ENCODE results near the gene LRP1B.

LRP1B gene

GRCh38 chr2:141399270-141399669, 731.5 kb downstream of the LRP1B start:
- Histone ChIP-seq H3K4me1 (ENCODE audit: insufficient read depth, low read length) (no peaks in the 10 kb centered on the region), H3K27ac (ENCODE audit: low read depth, low read length) (no peak overlapping the region), H3K27me3 (ENCODE audit: control insufficient read depth in 1 of 2, insufficient read depth in 2 of 2, low read length in 2 of 2) (no peaks in the 10 kb centered on the region), H3K36me3 (ENCODE audit: insufficient read depth, low read length) (no peaks in the 10 kb centered on the region), H3K9ac (ENCODE audit: low read length) (no peak overlapping the region), H3K4me3 (ENCODE audit: low read depth in 1 of 2, low read length in 2 of 2) (no peak overlapping the region), H3K9me3 (ENCODE audit: low read length) (no peaks in the 10 kb centered on the region)

- no peaks in the 10 kb centered on the region for H3K36me3 ChIP-seq (ENCODE audit: insufficient read depth, low read length)
- no peak overlapping the region for H3K4me3 ChIP-seq (ENCODE audit: low read depth in 1 of 2, low read length in 2 of 2)
- no peak overlapping the region for H3K9ac ChIP-seq (ENCODE audit: low read length)
- H3K4me1 ChIP-seq (ENCODE audit: insufficient read depth, low read length), result no peaks in the 10 kb centered on the region
- H3K27ac ChIP-seq (ENCODE audit: low read depth, low read length), result no peak overlapping the region
- H3K27me3 ChIP-seq (ENCODE audit: control insufficient read depth in 1 of 2, insufficient read depth in 2 of 2, low read length in 2 of 2), result no peaks in the 10 kb centered on the region
- no peaks in the 10 kb centered on the region for H3K9me3 ChIP-seq (ENCODE audit: low read length)
Observed at GRCh38 chr2:141393214-141393545, 737.6 kb downstream of the LRP1B start.

DNA sequence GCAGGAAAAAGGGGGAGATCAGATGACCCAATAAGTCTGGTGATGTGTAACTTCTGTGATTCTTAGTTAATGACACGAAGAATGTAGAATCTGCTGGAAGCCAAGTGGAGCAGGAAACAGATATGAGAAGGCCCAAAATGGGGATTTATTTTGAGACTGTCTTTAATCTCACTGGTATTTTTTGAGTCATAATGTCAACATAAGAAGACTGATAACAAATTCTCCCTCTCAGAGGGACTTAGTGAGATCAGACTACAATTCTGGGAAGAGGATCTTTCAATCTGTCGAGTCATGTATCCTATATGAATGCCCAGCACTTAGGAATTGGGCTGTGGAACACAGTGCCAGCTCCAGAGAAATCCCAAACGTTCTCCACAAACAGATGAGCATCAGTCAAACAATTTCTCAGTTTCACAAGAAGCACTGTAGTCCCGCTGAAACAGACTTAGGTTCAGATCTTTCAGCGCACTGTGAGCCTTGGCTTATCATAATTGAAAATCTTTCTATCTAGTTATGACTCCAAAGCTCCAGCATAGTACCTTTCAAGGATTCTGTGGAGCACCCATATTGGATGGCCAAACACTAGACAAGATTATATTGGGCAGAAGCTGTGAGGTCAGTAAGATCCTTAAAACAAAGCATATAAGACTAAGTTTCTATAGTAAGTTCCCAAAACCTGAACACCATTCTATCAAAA, 738.2 kb downstream of the LRP1B start:
- no peaks in the 10 kb centered on the region for H3K4me1 ChIP-seq (ENCODE audit: insufficient read depth, low read length)
- H3K4me3 ChIP-seq (ENCODE audit: low read depth in 1 of 2, low read length in 2 of 2), result no peak overlapping the region
- H3K9ac ChIP-seq (ENCODE audit: low read length), result no peak overlapping the region
- no peaks in the 10 kb centered on the region for H3K27me3 ChIP-seq (ENCODE audit: control insufficient read depth in 1 of 2, insufficient read depth in 2 of 2, low read length in 2 of 2)
- no peaks in the 10 kb centered on the region for H3K9me3 ChIP-seq (ENCODE audit: low read length)
- no peaks in the 10 kb centered on the region for H3K36me3 ChIP-seq (ENCODE audit: insufficient read depth, low read length)
- H3K27ac ChIP-seq (ENCODE audit: low read depth, low read length), result no peak overlapping the region

DNA sequence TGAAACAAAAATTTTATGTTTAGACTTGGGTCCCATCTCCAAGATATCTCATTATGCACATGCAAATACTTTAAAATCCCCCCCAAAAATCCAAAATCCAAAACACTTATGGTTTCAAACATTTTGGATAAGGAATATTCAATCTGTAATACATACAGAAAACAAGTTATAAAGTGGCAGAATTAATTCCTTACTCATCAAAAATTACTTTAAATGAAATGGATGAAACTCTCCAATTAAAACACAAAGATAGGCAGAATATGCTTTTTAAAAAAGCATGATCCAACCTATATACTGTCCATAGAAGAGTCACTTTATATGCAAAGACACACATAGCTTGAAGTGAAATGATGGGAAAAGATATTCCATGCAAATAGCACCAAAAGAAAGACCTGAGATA, 744.6 kb downstream of the LRP1B start:
- H3K9ac ChIP-seq (ENCODE audit: low read length), result no peak overlapping the region
- no peaks in the 10 kb centered on the region for H3K27me3 ChIP-seq (ENCODE audit: control insufficient read depth in 1 of 2, insufficient read depth in 2 of 2, low read length in 2 of 2)
- no peaks in the 10 kb centered on the region for H3K4me1 ChIP-seq (ENCODE audit: insufficient read depth, low read length)
- H3K9me3 ChIP-seq (ENCODE audit: low read length), result no peaks in the 10 kb centered on the region
- H3K27ac ChIP-seq (ENCODE audit: low read depth, low read length), result no peak overlapping the region
- H3K4me3 ChIP-seq (ENCODE audit: low read depth in 1 of 2, low read length in 2 of 2), result no peak overlapping the region
- H3K36me3 ChIP-seq (ENCODE audit: insufficient read depth, low read length), result no peaks in the 10 kb centered on the region

GRCh38 chr2:141384676-141385075, 746.1 kb downstream of the LRP1B start:
- no peaks in the 10 kb centered on the region for H3K4me1 ChIP-seq (ENCODE audit: insufficient read depth, low read length)
- no peaks in the 10 kb centered on the region for H3K27me3 ChIP-seq (ENCODE audit: control insufficient read depth in 1 of 2, insufficient read depth in 2 of 2, low read length in 2 of 2)
- no peaks in the 10 kb centered on the region for H3K36me3 ChIP-seq (ENCODE audit: insufficient read depth, low read length)
- no peaks in the 10 kb centered on the region for H3K9me3 ChIP-seq (ENCODE audit: low read length)
- H3K4me3 ChIP-seq (ENCODE audit: low read depth in 1 of 2, low read length in 2 of 2), result no peak overlapping the region
- H3K9ac ChIP-seq (ENCODE audit: low read length), result no peak overlapping the region
- no peak overlapping the region for H3K27ac ChIP-seq (ENCODE audit: low read depth, low read length)

- Histone ChIP-seq H3K9ac (ENCODE audit: low read length) (no peak overlapping the region), H3K4me3 (ENCODE audit: low read depth in 1 of 2, low read length in 2 of 2) (no peak overlapping the region), H3K27ac (ENCODE audit: low read depth, low read length) (no peak overlapping the region), H3K27me3 (ENCODE audit: control insufficient read depth in 1 of 2, insufficient read depth in 2 of 2, low read length in 2 of 2) (no peaks in the 10 kb centered on the region), H3K9me3 (ENCODE audit: low read length) (no peaks in the 10 kb centered on the region), H3K36me3 (ENCODE audit: insufficient read depth, low read length) (no peaks in the 10 kb centered on the region), H3K4me1 (ENCODE audit: insufficient read depth, low read length) (no peaks in the 10 kb centered on the region)
Observed at GRCh38 chr2:141381946-141382345, 748.9 kb downstream of the LRP1B start.

- Histone ChIP-seq H3K27me3 (ENCODE audit: control insufficient read depth in 1 of 2, insufficient read depth in 2 of 2, low read length in 2 of 2) (no peaks in the 10 kb centered on the region), H3K36me3 (ENCODE audit: insufficient read depth, low read length) (no peaks in the 10 kb centered on the region), H3K4me3 (ENCODE audit: low read depth in 1 of 2, low read length in 2 of 2) (no peak overlapping the region), H3K4me1 (ENCODE audit: insufficient read depth, low read length) (no peaks in the 10 kb centered on the region), H3K27ac (ENCODE audit: low read depth, low read length) (no peak overlapping the region), H3K9ac (ENCODE audit: low read length) (no peak overlapping the region), H3K9me3 (ENCODE audit: low read length) (no peaks in the 10 kb centered on the region)
Observed at GRCh38 chr2:141380008-141380979, 750.5 kb downstream of the LRP1B start.

GRCh38 chr2:141364821-141365220, 766.0 kb downstream of the LRP1B start:
- H3K4me3 ChIP-seq (ENCODE audit: low read depth in 1 of 2, low read length in 2 of 2), result no peak overlapping the region
- H3K36me3 ChIP-seq (ENCODE audit: insufficient read depth, low read length), result no peaks in the 10 kb centered on the region
- H3K9me3 ChIP-seq (ENCODE audit: low read length), result no peaks in the 10 kb centered on the region
- H3K4me1 ChIP-seq (ENCODE audit: insufficient read depth, low read length), result no peaks in the 10 kb centered on the region
- no peaks in the 10 kb centered on the region for H3K27me3 ChIP-seq (ENCODE audit: control insufficient read depth in 1 of 2, insufficient read depth in 2 of 2, low read length in 2 of 2)
- H3K9ac ChIP-seq (ENCODE audit: low read length), result no peak overlapping the region
- H3K27ac ChIP-seq (ENCODE audit: low read depth, low read length), result no peak overlapping the region

GRCh38 chr2:141362311-141362710, 768.5 kb downstream of the LRP1B start:
- Histone ChIP-seq H3K9ac (ENCODE audit: low read length) (no peak overlapping the region), H3K4me1 (ENCODE audit: insufficient read depth, low read length) (no peaks in the 10 kb centered on the region), H3K36me3 (ENCODE audit: insufficient read depth, low read length) (no peaks in the 10 kb centered on the region), H3K27me3 (ENCODE audit: control insufficient read depth in 1 of 2, insufficient read depth in 2 of 2, low read length in 2 of 2) (no peaks in the 10 kb centered on the region), H3K27ac (ENCODE audit: low read depth, low read length) (no peak overlapping the region), H3K4me3 (ENCODE audit: low read depth in 1 of 2, low read length in 2 of 2) (no peak overlapping the region), H3K9me3 (ENCODE audit: low read length) (no peaks in the 10 kb centered on the region)

GRCh38 chr2:141348481-141348880, 782.3 kb downstream of the LRP1B start:
- no peaks in the 10 kb centered on the region for H3K27me3 ChIP-seq (ENCODE audit: control insufficient read depth in 1 of 2, insufficient read depth in 2 of 2, low read length in 2 of 2)
- no peak overlapping the region for H3K4me3 ChIP-seq (ENCODE audit: low read depth in 1 of 2, low read length in 2 of 2)
- no peak overlapping the region for H3K27ac ChIP-seq (ENCODE audit: low read depth, low read length)
- H3K4me1 ChIP-seq (ENCODE audit: insufficient read depth, low read length), result no peaks in the 10 kb centered on the region
- H3K9me3 ChIP-seq (ENCODE audit: low read length), result no peaks in the 10 kb centered on the region
- H3K9ac ChIP-seq (ENCODE audit: low read length), result no peak overlapping the region
- H3K36me3 ChIP-seq (ENCODE audit: insufficient read depth, low read length), result no peaks in the 10 kb centered on the region

DNA sequence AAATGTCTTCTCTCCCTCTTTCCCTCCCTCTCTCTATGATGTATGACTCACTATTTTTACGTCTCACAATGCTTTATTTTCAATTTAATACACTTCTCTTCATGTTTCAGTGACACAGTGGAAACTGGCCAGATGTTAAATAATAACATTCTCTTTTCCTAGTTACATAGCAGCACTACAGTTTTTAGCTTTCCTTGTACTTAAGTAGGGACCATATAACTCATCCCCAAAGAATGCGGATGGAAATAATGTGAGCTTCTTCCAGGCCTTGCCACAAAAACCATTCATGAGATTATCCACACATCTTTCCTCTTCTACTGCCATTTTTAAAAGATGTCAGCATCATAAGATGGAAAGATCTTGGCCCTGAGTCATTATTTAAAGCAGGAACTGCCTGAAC, 789.4 kb downstream of the LRP1B start:
- no peaks in the 10 kb centered on the region for H3K4me1 ChIP-seq (ENCODE audit: insufficient read depth, low read length)
- H3K9ac ChIP-seq (ENCODE audit: low read length), result no peak overlapping the region
- no peaks in the 10 kb centered on the region for H3K36me3 ChIP-seq (ENCODE audit: insufficient read depth, low read length)
- no peak overlapping the region for H3K4me3 ChIP-seq (ENCODE audit: low read depth in 1 of 2, low read length in 2 of 2)
- no peaks in the 10 kb centered on the region for H3K9me3 ChIP-seq (ENCODE audit: low read length)
- H3K27me3 ChIP-seq (ENCODE audit: control insufficient read depth in 1 of 2, insufficient read depth in 2 of 2, low read length in 2 of 2), result no peaks in the 10 kb centered on the region
- H3K27ac ChIP-seq (ENCODE audit: low read depth, low read length), result no peak overlapping the region
